NOMO-1 treated with dmso at 0.1 percent for 144 hours (cell line): Measurements from ENCODE around the gene CARD19.

ENCODE experiments used
- DNase-seq: peaks from one replicate; lab custom pipeline; 2025; ENCODE audit not compliant: unreplicated experiment; lab: John Stamatoyannopoulos, UW

CARD19 gene

GRCh38 chr9:93149361-93149760, 53.3 kb downstream of the CARD19 start:
- DNase-seq = no peak

GRCh38 chr9:93151097-93151784, 55.2 kb downstream of the CARD19 start:
- DNase-seq = no peak

- peak; percentile 16 for DNase-seq
These were observed 58.4 kb downstream of the CARD19 start for GRCh38 chr9:93154293-93154903.

GRCh38 chr9:93155716-93156474, 59.9 kb downstream of the CARD19 start:
- DNase-seq = no peak

- no peak for DNase-seq
These were observed 60.5 kb downstream of the CARD19 start for GRCh38 chr9:93156475-93157008.

- DNase-seq = peak; percentile 69
These were observed 63.8 kb downstream of the CARD19 start for GRCh38 chr9:93159601-93160471.

- DNase-seq = no peak
These were observed 66.0 kb downstream of the CARD19 start for GRCh38 chr9:93161786-93162562.
